ENCODE results near the gene ZNF638.
"Not testable (repeated sequence)": the region's sequence is repeated elsewhere in the genome, so short reads cannot be mapped to it uniquely, and the experiment has no call there.

Gene ZNF638

GRCh38 chr2:71331331-71331580 is 326 bp upstream of the ZNF638 start:
- not testable (repeated sequence) for H3K4me3 ChIP-seq (ENCODE audit: low read depth, low read length)

DNA sequence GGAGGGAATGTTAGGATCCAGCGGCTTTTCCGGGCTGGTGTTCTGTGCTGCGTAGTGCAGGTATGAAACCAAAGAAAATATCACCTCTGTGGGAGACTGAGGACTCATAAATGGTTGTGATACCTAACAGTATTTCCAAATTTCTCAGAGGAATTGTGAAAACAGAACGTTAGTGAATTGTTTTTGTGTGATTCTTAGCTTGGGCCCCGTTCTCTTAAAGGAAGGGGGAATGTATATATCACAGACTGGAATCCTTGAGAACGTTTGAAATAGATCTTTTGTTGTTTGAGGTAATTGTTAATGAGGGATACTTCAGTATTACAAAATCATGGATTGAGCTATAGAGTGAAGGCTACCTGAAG is 834 bp downstream of the ZNF638 start:
- H3K4me3 ChIP-seq (ENCODE audit: low read depth, low read length): peak overlapping the region; percentile 93

- no peak overlapping the region for H3K4me3 ChIP-seq (ENCODE audit: low read depth, low read length)
Measured at GRCh38 chr2:71333619-71334018, 2.0 kb downstream of the ZNF638 start.

DNA sequence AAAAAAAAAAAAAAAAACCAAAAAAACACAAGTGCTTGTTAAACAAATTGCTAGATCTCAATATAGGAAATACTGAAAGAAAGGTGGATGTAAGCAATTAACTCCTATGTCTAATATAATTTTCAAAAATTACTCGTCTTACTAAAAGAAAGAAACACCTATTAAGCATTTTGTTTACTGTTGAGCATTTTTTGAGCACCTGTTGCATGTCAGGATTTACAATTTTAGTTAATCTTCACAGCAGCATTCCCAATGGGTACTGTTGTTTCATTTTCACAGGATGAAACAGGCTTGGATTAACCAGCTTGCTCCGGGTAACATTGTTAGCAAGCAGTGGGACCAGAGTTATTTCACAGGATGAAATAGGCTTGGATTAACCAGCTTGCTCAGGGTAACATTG is 4.8 kb downstream of the ZNF638 start:
- no peak overlapping the region for H3K4me3 ChIP-seq (ENCODE audit: low read depth, low read length)

DNA sequence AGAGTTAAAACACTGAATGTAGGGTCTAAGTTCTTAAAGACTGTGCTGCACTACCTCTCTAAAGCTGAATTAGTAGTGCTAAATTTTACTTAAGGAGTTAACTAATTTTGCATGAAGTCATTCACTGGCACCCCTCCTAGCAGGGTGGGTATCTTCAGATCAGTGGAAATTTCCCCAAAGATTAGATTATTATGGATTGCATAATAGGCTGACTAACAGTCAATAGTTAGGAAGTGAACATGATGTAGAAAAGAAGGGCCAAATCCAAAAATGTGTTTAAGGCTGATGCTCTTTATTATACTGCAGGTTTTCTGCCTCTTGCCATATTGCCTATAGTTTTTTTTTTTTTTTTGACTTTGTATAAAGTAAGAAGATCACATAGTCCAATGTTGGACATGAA is 5.2 kb downstream of the ZNF638 start:
- H3K4me3 ChIP-seq (ENCODE audit: low read depth, low read length): no peak overlapping the region

DNA sequence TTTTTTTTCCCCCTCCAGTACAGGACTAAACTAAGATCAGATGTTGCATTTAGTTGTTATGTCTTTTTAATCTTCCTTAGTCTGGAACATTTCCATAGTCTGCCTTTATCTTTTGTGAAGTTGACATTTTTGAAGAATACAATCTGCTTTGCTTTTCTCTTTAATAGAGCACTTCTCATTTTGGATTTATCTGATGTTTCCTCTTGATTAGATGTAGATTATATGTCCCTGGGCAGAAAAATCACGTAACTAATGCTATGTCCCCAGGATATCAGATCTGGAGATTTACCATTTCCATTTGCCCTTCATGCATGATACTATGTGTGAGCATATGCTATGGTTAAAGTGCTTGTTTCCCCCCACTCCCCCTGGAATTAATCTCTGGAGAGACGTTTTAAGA is 6.2 kb downstream of the ZNF638 start:
- H3K4me3 ChIP-seq (ENCODE audit: low read depth, low read length): no peak overlapping the region

DNA sequence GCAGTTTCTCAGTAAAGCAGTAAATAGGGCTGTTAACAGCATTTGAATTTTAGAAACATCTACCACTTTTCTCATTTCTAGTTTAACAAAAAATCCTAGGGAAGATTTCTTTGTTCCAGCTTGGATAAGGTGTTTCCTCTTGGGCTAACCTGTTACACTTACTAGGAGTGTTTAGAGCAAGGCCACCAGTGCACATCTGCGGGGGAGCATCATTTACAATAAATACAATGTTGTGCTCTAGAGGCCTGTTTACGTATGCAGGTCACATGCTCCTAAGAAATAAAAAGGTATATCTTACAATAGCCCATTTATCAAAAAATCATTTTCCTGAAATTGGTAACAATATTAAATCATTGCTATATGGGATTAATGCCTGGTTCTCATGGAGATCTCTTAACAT is 8.1 kb downstream of the ZNF638 start:
- no peak overlapping the region for H3K4me3 ChIP-seq (ENCODE audit: low read depth, low read length)

DNA sequence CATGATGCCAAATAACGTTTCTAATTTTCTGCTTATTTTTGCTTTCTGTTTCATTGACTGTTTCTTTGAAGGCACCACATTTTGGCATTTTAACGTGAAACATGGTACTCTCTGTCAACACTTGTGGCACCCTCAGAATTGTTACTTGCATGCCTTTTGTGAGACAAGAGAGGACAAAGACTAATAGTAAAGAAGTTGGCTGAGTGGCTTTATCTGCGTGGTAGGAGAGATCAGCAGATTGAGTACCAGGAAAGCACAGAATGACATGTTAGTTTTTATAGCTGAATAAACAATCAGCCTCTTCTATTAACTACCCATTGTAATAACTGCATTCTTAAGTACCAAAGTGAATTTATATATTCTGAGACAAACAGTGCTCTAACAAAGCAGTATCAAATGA is 8.6 kb downstream of the ZNF638 start:
- no peak overlapping the region for H3K4me3 ChIP-seq (ENCODE audit: low read depth, low read length)

- no peak overlapping the region for H3K4me3 ChIP-seq (ENCODE audit: low read depth, low read length)
Measured at GRCh38 chr2:71341645-71342044, 10.1 kb downstream of the ZNF638 start.

- H3K4me3 ChIP-seq (ENCODE audit: low read depth, low read length): no peak overlapping the region
Measured at GRCh38 chr2:71346065-71346464, 14.5 kb downstream of the ZNF638 start.

DNA sequence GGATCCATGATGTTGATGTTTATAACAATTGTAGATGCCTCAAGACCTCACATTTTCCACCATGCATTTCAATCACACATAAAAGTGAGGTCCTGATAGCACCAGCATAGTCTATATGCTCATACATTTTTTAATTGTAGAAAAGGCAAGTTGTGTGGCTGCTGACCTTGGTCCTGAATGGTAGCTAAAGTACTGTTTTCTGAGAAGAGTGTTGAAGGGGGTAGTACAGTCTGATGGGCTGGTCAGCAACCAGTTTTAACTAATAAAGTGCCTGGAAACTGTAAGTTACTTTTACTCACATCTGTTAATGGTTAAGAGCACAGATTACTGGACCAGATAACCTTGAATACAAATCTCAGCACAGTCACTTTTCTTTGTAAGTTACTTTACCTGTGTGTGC is 15.9 kb downstream of the ZNF638 start:
- no peak overlapping the region for H3K4me3 ChIP-seq (ENCODE audit: low read depth, low read length)

DNA sequence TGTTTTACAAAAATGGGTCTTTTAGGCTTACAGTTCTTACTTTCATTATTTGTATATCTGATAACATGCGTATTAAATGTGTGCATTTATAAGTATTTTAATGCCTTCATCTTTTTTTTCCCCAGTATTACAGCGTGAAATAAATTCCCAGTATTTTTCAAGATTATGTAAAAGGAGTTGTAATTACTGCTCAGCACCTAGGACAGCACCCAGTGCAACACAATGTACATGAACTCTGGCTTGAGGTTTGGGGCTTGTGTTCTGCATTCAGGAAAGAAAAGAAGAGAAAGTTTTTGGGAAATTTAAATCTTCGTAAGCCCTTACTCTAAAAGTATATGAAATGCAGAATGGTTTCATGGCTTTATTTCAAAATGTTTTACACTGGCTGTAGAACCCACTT is 16.7 kb downstream of the ZNF638 start:
- H3K4me3 ChIP-seq (ENCODE audit: low read depth, low read length): no peak overlapping the region

GRCh38 chr2:71353248-71353647 is 21.7 kb downstream of the ZNF638 start:
- H3K4me3 ChIP-seq (ENCODE audit: low read depth, low read length): no peak overlapping the region

- no peak overlapping the region for H3K4me3 ChIP-seq (ENCODE audit: low read depth, low read length)
Measured at GRCh38 chr2:71358931-71359671, 27.5 kb downstream of the ZNF638 start.

- H3K4me3 ChIP-seq (ENCODE audit: low read depth, low read length): no peak overlapping the region
Measured at GRCh38 chr2:71360434-71360975, 28.9 kb downstream of the ZNF638 start.

DNA sequence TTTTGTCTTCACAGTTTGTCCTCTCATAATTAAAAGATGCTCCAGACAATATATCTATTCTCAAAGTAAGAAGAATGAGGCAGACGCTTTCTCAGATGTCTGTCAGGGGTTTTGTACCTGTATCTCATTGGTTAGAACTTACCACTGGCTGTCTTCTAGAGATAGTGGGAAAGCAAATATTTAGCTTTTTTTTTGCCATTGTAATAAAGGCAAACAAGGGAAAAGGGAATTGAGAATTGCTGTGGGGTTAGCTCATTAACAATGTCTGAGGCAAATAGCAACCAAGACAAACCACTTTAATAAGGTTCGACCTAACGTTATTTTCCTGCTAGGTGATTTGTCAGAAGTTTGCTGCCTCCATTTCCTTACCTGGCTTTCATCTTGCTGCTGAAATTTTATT is 30.0 kb downstream of the ZNF638 start:
- H3K4me3 ChIP-seq (ENCODE audit: low read depth, low read length): no peak overlapping the region

GRCh38 chr2:71362447-71362846 is 30.9 kb downstream of the ZNF638 start:
- H3K4me3 ChIP-seq (ENCODE audit: low read depth, low read length): no peak overlapping the region

DNA sequence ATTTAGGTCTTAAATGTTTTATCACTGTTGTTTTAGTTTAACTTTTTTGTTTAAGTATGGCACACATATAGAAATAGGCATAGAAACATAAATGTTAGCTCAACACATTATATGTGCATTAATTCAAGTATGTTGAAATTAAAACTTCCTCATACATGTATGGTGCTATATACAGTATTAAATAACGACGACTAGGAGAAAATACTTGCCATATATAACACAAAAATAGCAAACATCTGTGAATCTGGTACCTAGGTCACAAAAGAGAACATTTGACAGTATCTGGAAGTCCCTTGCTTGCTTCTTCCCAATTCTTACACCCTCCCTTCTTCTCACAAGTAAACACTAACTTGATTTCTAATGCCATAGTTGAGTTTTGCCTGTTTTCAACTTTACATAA is 38.4 kb downstream of the ZNF638 start:
- H3K4me3 ChIP-seq (ENCODE audit: low read depth, low read length): no peak overlapping the region

DNA sequence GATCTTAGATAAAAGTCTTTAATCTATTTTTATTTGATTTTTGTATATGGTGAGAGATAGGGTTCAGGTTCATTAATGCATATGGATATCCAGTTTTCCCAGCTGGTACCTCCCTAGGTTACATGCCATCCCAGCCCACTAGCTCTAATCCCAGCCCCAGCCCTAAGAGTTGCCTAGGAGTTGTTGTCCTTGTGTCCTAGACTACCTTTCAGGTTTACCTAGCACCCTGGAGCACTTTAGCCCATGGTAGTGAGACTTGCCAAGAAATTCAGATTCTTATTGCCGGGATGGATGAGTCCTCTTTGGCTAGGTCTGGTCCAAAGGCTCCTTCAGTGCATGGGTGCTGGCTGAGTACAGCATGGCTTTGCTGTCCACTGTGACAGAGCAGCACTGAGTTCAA is 40.5 kb downstream of the ZNF638 start:
- no peak overlapping the region for H3K4me3 ChIP-seq (ENCODE audit: low read depth, low read length)

DNA sequence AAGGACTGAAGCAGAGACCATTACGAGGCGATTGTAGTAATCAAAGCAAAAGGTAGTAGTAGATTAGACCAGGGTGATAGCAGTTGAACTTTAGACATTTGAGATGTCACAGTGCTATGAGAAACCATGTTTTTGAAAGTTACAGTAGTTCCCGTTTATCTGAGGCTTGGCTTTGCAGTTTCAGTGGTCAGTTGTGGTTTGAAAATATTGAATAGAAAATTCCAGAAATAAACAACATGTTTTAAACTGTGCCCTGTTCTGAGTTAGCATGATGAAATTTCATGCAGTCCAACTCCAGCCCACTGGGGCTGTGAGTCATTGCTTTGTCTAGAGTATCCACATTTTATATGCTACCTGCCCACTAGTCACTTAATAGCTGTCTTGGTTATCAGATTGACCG is 47.5 kb downstream of the ZNF638 start:
- no peak overlapping the region for H3K4me3 ChIP-seq (ENCODE audit: low read depth, low read length)

- H3K4me3 ChIP-seq (ENCODE audit: low read depth, low read length): no peak overlapping the region
Measured at GRCh38 chr2:71380665-71381064, 49.1 kb downstream of the ZNF638 start.

DNA sequence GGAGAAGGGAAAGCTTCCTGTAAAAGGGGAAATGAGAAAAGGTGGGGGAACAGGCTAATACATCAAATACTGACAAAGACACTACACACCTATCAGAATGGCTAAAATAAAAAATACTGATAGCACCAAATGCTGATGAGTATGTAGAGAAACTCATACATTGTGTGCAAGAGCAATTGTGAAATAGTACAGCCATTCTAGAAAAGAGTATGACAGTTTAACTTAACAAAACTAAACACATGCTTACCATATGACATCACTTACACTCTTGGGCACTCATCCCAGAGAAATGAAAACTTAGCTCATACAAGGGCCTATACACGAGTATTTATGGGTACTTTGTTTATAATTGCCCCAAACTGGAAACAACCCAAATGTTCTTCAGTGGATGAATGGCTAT is 53.4 kb downstream of the ZNF638 start:
- H3K4me3 ChIP-seq (ENCODE audit: low read depth, low read length): no peak overlapping the region

- no peak overlapping the region for H3K4me3 ChIP-seq (ENCODE audit: low read depth, low read length)
Measured at GRCh38 chr2:71388214-71388613, 56.6 kb downstream of the ZNF638 start.
